Sigmoid colon (tissue), 7 donors: Measurements from ENCODE around the gene TENT4A. TPM values are rescaled to one million over a fixed set of nuclear protein-coding genes. Genes with fewer than 3 reads are reported as not detected.

Experiments used
- DNase-seq: peaks from one replicate; pipeline ENCODE4 v3.0.0-alpha.2; 2019
- H3K27ac ChIP-seq, 4 donors: fragments of 200-600 bp; sonication (generic); one replicate each; pipeline ENCODE4 v1.5.1; 2016 to 2019; ENCODE audit warnings: mild to moderate bottlenecking in 1 of 4
- H3K27me3 ChIP-seq, 3 donors: fragments of 200-600 bp; sonication (generic); one replicate each; pipeline ENCODE4 v1.5.1; 2019; ENCODE audit warnings: mild to moderate bottlenecking in 1 of 3
- H3K36me3 ChIP-seq, 4 donors: fragments of 200-600 bp; sonication (generic); one replicate each; pipeline ENCODE4 v1.5.1; 2016 to 2019
- H3K4me1 ChIP-seq, 4 donors: fragments of 200-600 bp; sonication (generic); one replicate each; pipeline ENCODE4 v1.5.1; 2017 to 2019
- H3K4me3 ChIP-seq, 4 donors: fragments of 200-600 bp; sonication (generic); one replicate each; pipeline ENCODE4 v1.5.1; 2017 to 2019; ENCODE audit warnings: mild to moderate bottlenecking in 2 of 4, moderate library complexity in 1 of 4
- H3K9me3 ChIP-seq, 4 donors: fragments of 200-600 bp in 3 of 4; sonication (generic) in 3 of 4; one replicate each; pipeline versions ENCODE4 v1.5.1 to v1.6.1; 2013 to 2019
- EP300 ChIP-seq, 4 donors: sonication (generic); formaldehyde crosslinking; IDR thresholded peaks; one replicate each; pipeline ENCODE4 v1.6.1; 2017; ENCODE audit warnings: antibody characterized with exemption in 4 of 4
- POLR2A ChIP-seq, 2 donors: fragments of 450-650 bp; IDR thresholded peaks; one replicate each; pipeline ENCODE4 v1.6.1; 2016; ENCODE audit warnings: antibody characterized with exemption in 2 of 2, mild to moderate bottlenecking in 2 of 2, moderate library complexity in 2 of 2
- POLR2AphosphoS5 ChIP-seq, 4 donors: sonication (generic); formaldehyde crosslinking; IDR thresholded peaks; one replicate each; pipeline ENCODE4 v1.6.1; 2017; ENCODE audit warnings: antibody characterized with exemption in 4 of 4
- WGBS, 2 donors: extraction: QIAGEN DNeasy Blood & Tissue Kit; methylation state at CpG; one replicate each; pipeline ENCODE4 v1.1.7; 2013; 5-methylcytosine and 5-hydroxymethylcytosine counted together
- intact Hi-C: fragments of 100-400 bp; cut with DNase I; formaldehyde crosslinking; loops from one replicate; pipeline ENCODE4 v1.15.1; 2023
- polyA plus RNA-seq, 3 donors: library from polyadenylated mRNA; stranded (reverse); fragments of 200-250 nt; gene quantifications; one replicate each; pipeline ENCODE4 v1.2.3, GENCODE V29; 2013
- total RNA-seq, 4 donors: library from RNA; depleted of rRNA; stranded (reverse); fragments of >200 nt; gene quantifications; one replicate each; pipeline ENCODE4 v1.1.0, GENCODE V29; 2016
- TF ChIP-seq, protein P1 (sequence below), 4 experiments: fragments of 450-650 bp in 3 of 4; fragments of 200-600 bp in 1 of 4; IDR thresholded peaks; one replicate each; pipeline ENCODE4 v1.5.1; 2016 to 2019; ENCODE audit warnings: antibody characterized with exemption in 4 of 4, mild to moderate bottlenecking in 3 of 4, moderate library complexity in 2 of 4
- donor health status: healthy with polysubstance abuse.
- donor health status: Bipolar disorder and iron deficiency.
- donor health status: healthy.

Gene TENT4A
- total and polyA plus RNA-seq, 7 donors: 3.0 to 27.4 (median 14.6) TPM

DNA sequence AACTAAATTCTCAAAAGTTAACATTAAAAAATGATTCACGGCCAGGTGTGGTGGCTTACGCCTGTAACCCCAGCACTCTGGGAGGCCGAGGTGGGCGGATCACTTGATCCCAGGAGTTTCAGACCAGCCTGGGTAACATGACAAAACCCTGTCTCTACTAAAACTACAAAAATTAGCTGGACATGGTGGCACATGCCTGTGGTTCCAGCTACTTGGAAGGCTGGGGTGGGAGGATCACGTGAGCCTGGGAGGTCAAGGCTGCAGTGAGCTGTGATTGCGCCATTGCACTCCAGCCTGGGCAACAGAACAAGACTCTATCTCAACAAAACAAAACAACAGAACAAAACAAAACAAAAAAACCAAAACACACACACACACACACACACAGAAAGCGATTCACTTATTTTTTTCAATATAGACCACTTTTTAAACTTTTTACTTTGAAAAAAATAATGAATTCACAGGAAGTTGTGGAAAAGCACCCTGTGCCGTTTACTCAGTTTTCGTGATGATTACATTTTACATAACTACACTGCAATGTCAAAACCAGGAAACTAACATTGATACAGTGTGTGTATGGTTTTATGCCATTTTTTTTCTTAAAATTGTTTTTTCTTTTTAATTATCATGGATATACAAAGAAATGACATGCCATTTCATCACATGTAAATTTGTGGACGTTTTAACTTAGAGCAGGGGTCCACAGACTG lies 73.7 kb downstream of the TENT4A start:
- Histone ChIP-seq H3K4me1 (no peaks in the 10 kb centered on the region), H3K27me3 (no peaks in the 10 kb centered on the region), H3K27ac (no peak overlapping the region), H3K36me3 (no peaks in the 10 kb centered on the region), H3K9me3 (no peaks in the 10 kb centered on the region), H3K4me3 (no peak overlapping the region)
- TF ChIP-seq, protein P1, sequence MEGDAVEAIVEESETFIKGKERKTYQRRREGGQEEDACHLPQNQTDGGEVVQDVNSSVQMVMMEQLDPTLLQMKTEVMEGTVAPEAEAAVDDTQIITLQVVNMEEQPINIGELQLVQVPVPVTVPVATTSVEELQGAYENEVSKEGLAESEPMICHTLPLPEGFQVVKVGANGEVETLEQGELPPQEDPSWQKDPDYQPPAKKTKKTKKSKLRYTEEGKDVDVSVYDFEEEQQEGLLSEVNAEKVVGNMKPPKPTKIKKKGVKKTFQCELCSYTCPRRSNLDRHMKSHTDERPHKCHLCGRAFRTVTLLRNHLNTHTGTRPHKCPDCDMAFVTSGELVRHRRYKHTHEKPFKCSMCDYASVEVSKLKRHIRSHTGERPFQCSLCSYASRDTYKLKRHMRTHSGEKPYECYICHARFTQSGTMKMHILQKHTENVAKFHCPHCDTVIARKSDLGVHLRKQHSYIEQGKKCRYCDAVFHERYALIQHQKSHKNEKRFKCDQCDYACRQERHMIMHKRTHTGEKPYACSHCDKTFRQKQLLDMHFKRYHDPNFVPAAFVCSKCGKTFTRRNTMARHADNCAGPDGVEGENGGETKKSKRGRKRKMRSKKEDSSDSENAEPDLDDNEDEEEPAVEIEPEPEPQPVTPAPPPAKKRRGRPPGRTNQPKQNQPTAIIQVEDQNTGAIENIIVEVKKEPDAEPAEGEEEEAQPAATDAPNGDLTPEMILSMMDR (IDR thresholded peaks at IDR 0.05): no peak
- TF ChIP-seq POLR2AphosphoS5 (IDR thresholded peaks at IDR 0.05) (no peak), POLR2A (IDR thresholded peaks at IDR 0.05) (no peak), EP300 (IDR thresholded peaks at IDR 0.05) (no peak)
- WGBS, 2 donors: 78 to 81% methylated on average over 10 of the region's 10 CpGs
- intact Hi-C loops: no loop called here
- DNase-seq: no peak

DNA sequence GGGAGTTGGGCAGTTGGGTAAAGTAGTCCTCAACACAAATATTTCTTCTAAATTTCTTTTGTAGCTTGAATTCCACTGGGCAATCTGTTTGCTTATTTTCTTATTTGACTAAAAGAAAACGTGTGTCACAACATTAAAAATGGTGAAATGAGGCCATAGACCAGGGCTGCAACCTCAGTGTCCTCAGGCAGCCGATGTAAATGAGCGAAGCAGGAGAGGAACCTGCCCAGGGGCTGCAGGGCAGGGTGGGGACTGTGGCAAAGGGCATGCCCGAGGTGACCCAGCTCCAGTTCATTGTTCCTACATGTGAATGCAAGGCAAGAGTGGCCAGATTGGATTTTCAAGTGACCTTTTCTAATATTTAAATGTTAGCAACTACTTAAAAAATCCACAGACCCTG lies 74.7 kb downstream of the TENT4A start:
- H3K4me1 ChIP-seq: no peaks in the 10 kb centered on the region
- H3K27me3 ChIP-seq: no peaks in the 10 kb centered on the region
- H3K27ac ChIP-seq: no peak overlapping the region
- TF ChIP-seq EP300 (IDR thresholded peaks at IDR 0.05): no peak
- TF ChIP-seq POLR2AphosphoS5 (IDR thresholded peaks at IDR 0.05): no peak
- TF ChIP-seq, protein P1 (IDR thresholded peaks at IDR 0.05): no peak
- TF ChIP-seq POLR2A (IDR thresholded peaks at IDR 0.05): no peak
- H3K9me3 ChIP-seq: no peaks in the 10 kb centered on the region
- WGBS, 2 donors: 78 to 84% methylated on average over 4 of the region's 4 CpGs
- DNase-seq: no peak
- H3K36me3 ChIP-seq: no peaks in the 10 kb centered on the region
- H3K4me3 ChIP-seq: no peak overlapping the region
- intact Hi-C loops: no loop called here

DNA sequence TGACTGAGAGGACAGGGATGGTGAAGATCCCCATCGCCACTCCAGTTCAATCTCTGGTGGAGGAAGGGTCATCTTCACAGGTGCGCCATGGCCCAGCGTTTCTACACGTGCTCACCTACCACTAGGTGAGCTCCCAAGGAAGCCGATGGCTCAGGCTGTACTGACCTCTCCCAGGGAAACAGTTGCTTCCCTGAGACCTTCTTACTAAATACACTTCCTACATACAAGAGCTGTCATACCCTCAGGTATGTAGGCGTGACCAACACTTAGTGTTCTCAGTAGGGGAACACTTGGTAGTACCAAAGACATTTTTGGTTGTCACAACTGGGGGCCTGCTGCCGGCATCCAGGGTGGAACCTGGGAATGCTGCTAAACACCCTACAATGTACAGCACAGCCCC lies 75.2 kb downstream of the TENT4A start:
- Histone ChIP-seq H3K36me3 (no peaks in the 10 kb centered on the region), H3K27me3 (no peaks in the 10 kb centered on the region), H3K4me1 (no peaks in the 10 kb centered on the region), H3K27ac (no peak overlapping the region), H3K9me3 (no peaks in the 10 kb centered on the region), H3K4me3 (no peak overlapping the region)
- DNase-seq: no peak
- TF ChIP-seq EP300 (IDR thresholded peaks at IDR 0.05) (no peak), POLR2A (IDR thresholded peaks at IDR 0.05) (no peak), POLR2AphosphoS5 (IDR thresholded peaks at IDR 0.05) (no peak)
- TF ChIP-seq, protein P1 (IDR thresholded peaks at IDR 0.05): no peak
- 81 to 95% methylated on average over 7 of the region's 7 CpGs for WGBS, 2 donors
- intact Hi-C loops: no loop called here

DNA sequence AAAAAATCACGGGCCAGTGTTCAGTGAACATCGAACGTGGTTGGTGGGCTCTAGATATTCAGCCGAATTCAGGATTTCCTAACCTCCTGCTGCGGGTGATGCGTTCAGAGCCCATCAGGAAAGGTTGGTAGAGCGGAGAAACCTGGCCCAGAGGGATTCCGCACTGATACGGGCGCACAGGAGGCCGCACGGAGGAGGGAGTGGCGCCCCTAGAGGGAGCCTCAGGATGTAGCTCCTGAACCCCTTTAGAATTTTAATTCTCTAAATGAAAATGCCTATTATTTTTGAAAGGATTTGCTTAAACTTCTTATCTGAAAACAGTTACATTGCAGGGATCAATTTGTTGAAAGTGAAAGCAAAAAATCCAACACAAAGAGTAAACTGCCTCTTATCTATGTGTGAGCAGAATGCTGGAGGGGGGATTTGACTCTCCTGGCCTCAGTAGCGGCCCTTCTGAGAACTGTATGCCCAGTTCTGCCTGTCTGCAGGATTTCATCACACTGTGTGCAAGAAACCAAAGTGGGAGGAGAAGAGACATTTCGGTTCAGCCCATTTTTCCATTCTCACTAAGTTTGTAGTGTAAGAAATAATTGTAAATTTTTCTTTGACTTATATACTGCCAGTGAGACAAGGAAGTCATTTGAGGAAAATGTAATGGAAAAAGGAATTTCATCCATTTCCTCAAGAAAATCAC lies 75.9 kb downstream of the TENT4A start:
- H3K4me3 ChIP-seq: no peak overlapping the region
- no peak overlapping the region for H3K27ac ChIP-seq
- no peaks in the 10 kb centered on the region for H3K36me3 ChIP-seq
- H3K4me1 ChIP-seq: no peaks in the 10 kb centered on the region
- H3K27me3 ChIP-seq: no peaks in the 10 kb centered on the region
- intact Hi-C loops: no loop called here
- WGBS, 2 donors: 86 to 90% methylated on average over 15 of the region's 15 CpGs
- H3K9me3 ChIP-seq: no peaks in the 10 kb centered on the region
- no peak for TF ChIP-seq POLR2A (IDR thresholded peaks at IDR 0.05)
- TF ChIP-seq EP300 (IDR thresholded peaks at IDR 0.05): no peak
- TF ChIP-seq, protein P1 (IDR thresholded peaks at IDR 0.05): no peak
- TF ChIP-seq POLR2AphosphoS5 (IDR thresholded peaks at IDR 0.05): no peak
- DNase-seq: no peak
